Activated CD8-positive, alpha-beta memory T cell treated with anti-CD3 and anti-CD28 coated beads, Interleukin-2, amount 50 U/mL, for 4 hours (primary cell): ENCODE measurements around the gene RBM23.
A peak's percentile ranks its signal among the peaks of the same experiment; 100 is the strongest.
"Not testable (repeated sequence)": the region's sequence is repeated elsewhere in the genome, so short reads cannot be mapped to it uniquely, and the experiment has no call there.

ENCODE experiments used
- DNase-seq: peaks from one replicate; pipeline ENCODE4 v3.0.0-alpha.2; 2020

The RBM23 gene

DNA sequence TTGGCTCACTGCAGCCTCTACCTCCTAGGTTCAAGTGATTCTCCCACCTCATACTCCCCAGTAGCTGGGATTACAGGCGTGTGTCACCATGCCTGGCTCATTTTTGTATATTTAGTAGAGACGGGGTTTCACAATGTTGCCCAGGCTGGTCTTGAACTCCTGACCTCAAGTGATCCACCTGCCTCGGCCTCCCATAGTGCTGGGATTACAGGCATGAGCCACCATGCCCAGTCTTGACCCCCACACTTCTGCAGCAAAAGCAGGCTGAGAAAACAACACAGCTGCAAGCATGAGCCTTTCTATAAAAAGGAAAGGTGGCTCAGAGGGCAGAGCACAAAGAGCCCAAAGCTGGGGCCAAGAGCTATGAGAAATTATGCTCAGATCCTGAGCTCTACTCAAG, 58.6 kb downstream of the RBM23 start:
- DNase-seq: not testable (repeated sequence)

DNA sequence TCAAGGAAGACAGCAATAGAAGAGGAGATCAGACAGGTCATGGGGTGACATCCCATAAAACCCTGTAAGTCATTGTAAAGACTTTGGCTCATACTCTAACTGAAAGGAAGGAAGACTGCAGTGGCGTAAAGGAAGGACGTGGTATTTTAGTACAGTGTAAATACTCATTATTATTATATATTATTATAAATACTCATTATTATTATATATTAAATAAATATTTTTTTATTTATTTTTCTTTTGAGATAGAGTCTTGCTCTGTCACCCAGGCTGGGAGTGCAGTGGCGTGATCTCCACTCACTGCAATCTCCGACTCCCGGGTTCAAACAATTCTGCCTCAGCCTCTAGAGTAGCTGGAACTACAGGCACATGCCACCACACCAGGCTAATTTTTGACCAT, 62.5 kb downstream of the RBM23 start:
- DNase-seq: no peak

DNA sequence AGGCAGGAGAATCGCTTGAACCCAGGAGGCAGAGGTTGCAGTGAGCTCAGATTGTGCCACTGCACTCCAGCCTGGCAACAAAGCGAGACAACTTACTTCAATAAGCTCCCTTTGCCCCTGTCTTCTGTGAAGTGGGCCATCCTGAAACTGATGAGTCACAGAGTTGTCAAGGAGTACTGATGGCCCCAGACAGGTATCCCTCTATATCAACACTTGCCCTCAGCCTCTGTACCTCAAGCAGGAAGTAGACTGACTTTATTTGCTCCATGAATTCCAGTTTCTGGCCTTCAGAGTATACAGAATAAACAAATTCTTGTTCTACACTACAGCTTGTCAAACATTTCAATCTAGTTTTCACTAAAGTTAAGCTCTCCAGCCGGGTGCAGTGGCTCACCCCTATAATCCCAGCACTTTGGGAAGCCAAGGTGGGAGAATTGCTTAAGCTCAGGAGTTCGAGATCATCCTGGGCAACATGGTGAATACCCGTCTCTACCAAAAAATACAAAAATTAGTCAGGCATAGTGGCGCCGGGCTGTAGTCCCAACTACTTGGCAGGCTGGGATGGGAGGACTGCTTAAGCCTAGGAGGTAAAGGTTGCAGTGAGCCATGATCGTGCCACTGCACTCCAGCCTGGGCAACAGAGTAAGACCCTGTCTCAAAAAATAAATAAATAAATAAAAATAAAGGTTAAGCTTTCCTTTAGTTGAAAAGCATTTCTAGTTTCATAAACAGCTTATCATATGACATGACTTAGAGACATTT, 63.8 kb downstream of the RBM23 start:
- DNase-seq: no peak

DNA sequence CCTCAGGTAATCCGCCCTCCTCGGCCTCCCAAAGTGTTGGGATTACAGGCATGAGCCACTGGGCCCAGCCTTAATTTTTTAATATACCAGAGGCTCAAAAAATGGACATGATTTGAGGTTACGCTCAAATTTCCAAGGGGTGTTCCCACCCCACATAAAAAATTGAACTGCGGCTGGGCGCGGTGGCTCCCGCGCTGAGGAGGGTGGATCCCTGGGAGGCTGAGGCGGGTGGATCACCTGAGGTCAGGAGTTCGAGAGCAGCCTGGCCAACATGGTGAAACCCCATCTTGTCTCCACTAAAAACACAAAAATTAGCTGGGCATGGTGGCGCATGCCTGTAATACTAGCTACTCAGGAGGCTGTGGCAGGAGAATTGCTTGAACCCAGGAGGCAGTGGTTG, 64.7 kb downstream of the RBM23 start:
- DNase-seq: not testable (repeated sequence)

DNA sequence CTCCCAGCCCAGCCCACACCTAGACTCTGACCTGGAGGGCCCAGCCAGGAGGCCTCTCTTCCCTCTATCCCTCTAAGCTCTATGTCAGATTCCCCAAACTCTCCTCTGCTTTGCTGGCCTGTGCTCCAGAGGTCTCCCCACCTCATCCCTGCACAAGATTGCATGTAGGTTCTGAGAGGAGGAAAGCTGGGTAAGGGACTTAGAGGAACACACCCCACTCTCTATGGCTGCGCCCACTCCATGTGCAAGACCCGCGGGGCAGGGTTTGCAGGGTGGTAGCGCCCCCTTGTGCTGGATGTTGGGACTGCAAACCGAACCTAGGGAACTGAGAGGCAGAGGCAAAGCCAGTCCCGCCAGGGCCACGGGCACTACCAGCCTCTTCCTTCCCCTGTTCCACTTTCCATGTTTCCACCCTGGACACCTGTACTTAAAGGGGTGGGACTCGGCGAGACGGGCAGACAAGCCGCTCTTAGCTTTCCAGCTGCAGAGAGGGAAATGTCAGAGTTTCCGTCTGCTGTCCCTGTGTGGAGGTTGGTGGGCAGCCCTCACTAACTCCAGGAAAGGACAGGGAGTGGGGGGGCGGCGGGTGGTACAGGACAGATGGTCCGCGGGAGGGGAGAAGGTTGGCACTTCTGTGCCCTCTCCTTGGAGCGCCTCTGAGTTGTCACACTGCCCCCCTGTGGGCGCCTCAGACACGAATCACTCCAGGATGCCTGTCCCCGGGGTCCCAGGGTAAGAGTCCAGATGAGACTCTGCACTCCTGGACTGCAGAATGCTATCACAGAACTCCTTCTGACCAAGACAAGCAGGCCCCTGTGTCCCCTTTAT, 65.8 kb downstream of the RBM23 start:
- peak; percentile 93 for DNase-seq

DNA sequence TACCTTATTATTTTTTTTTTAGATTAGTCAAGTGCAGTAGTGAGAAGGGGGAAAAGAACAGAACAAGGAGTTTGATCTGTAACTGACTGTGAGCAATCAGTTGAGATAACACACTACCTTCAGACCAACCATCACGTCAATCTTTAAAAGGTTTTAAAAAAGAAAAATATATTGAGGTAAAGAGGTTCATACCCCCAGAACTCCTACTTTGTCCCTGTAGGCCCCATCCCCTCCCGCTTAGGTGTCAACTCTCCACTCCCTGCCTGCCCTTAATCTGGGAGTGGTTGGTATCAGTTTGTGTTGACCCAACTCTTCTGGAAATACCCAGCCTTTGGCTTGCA, 66.4 kb downstream of the RBM23 start:
- no peak for DNase-seq

DNA sequence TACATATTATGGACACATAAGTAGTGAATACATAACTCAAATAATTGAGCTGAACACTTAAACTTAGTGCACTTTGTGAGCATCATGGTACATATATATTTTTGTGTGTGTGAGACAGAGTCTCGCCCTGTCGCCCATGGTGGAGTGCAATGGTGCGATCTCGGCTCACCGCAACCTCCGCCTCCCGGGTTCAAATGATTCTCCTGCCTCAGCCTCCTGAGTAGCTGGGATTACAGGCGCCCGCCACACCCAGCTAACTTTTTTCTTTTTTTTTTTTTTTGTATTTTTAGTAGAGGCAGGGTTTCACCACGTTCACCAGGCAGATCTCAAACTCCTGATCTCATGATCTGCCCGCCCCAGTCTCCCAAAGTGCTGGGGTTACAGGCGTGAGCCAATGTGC, 66.8 kb downstream of the RBM23 start:
- not testable (repeated sequence) for DNase-seq

DNA sequence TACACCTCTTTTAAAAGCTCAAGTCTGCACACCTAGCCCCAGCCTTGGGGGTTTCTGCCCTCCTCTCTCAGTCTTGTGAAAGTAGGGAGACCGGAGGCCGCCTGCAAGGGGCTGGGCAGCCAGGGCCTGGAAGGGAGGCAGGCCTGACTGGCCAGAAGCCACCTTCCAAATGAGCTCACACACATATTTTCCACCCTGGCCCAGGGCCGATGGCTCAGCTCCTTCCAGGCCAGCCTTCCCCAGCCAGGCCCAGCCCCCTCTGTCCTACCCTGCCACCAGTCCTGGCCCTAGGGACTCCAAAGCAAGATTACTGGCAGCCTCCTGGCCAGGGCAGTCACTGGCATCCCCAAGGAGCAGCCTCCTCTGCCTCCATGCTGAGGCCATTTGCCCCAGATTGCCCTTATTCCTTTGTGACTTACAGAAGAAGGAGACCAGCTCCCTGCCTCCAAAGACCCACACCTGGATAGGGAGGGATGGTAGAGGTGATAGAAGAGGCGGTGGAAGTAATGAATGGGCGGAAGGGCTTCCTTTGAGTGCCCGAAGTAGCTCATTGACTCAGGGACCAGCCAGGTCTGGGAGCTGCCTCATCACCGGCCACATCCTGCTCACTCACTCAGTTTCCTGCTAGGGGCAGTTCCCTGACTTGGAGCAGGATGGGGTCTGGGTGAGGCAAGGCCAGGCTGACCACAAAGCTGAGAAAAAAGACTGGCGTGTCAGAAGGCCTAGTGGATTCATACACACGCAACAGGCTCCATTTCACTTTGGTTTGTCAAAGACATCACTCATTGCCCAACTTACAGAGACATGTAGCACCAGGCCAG, 67.8 kb downstream of the RBM23 start:
- DNase-seq: no peak

DNA sequence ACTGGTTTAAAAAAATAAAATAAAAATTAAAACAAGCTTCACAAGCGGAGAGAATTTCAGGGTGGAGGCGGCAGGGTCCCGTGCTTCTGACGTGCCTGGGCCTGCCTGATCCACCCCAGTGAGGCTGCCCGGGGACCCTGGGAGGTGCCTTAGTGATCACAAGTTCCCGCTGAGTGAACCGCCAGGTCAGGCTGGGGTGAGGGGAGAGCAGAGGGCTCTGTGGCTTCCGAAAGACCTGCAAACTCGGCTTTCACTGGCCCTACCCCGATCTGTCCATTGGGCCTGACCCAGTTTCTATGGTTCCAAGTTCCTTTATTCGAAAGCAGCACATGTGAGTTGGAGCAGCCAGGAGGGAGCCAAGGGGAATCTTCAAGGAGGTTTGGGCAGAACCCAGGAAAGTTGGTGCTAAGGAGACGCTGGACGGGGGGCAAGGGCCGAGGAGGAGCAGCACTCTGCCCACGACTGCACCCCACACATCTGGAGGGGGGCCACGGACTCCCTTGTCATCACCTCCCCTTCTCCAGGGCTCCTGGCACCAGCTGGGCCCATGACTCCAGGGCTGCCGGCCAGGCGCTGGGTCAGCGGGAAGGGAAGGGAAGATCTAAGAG, 69.6 kb downstream of the RBM23 start:
- no peak for DNase-seq

DNA sequence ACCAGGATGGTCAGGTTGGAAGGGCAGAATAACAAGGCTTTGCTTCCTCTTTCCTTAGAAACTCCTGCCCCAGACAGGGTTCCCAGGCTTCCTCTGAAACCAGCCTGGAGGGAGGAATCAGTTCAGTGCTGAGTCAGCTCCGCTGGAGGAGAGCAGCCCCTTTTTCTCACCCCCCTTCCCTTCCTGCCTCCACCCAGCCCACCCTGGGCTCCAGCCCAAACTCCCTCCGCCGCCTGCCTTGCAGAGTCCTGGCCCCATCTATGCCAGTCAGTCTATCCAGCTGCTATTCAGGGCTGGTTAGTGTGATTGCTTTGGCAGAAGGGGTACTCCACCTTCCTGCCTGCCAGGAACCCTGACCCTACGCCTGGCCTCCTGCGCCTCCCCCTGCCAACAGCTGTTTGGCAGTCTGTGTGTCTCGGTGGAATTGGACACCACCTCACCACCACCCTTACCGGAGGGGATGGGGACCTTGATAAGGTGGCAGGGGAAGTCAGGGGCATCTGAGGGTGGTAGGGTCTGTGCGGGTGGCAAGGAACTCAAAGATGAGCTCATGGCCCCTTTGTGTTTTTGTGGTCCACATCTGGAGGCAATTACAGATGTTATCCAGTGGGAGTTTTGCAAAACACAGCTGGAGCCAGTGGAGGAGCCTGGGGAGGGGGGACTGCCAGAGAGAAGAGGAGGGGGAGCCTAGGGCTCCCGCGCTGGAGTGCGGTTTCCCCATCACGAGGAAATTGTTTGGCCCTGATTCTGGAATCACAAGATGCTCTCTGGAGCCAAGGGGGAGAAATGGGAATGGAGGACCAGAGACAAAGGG, 70.4 kb downstream of the RBM23 start:
- DNase-seq: no peak

DNA sequence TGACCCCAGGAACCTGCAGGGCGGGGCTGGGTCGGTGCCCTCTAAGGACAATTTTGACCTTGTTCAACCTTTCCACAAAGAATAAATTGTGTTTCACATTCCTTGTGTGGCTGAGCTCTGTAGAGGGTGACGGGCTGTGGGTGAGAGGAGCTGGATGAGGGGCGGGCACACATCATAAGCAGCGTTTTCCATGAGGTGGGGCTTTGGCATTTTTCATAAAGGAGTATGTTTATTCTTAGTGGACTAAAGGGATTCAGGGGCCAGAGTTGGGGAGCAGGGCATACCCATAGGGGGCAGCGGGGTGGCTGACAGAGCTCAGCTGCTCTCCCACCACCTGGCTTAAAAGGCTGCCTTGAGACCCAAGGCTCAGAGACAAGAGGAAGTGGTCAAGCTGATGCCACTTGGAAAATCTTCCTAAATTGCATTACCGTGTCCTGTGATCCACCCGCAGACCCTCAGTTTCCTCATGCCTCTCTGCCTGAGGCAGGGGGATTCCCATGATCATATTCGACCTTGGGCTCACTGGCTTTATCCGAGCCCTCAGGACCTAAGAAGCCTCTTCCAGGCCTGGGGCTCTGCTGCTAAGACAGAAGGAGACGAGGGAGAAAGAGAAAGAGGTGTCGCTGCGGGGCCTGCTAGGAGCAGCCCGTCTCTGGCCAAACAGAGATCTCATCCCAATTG, 71.1 kb downstream of the RBM23 start:
- DNase-seq: no peak

DNA sequence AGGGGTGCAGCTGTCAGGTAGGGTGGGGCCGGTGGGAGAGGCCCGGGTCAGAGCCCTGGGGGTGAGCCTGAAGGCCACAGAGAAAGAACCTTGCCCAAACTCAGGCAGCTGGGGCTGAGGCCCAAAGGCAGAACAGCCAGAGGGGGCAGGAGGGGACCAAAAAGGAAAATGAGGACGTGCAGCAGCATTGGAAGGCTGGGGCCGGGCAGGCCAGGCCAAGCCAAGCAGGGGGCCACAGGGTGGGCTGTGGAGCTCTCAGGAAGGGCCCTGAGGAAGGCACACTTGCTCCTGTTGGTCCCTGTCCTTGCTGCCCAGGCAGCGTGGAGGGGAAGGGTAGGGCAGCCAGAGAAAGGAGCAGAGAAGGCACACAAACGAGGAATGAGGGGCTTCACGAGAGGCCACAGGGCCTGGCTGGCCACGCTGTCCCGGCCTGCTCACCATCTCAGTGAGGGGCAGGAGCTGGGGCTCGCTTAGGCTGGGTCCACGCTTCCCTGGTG, 72.1 kb downstream of the RBM23 start:
- DNase-seq: no peak

DNA sequence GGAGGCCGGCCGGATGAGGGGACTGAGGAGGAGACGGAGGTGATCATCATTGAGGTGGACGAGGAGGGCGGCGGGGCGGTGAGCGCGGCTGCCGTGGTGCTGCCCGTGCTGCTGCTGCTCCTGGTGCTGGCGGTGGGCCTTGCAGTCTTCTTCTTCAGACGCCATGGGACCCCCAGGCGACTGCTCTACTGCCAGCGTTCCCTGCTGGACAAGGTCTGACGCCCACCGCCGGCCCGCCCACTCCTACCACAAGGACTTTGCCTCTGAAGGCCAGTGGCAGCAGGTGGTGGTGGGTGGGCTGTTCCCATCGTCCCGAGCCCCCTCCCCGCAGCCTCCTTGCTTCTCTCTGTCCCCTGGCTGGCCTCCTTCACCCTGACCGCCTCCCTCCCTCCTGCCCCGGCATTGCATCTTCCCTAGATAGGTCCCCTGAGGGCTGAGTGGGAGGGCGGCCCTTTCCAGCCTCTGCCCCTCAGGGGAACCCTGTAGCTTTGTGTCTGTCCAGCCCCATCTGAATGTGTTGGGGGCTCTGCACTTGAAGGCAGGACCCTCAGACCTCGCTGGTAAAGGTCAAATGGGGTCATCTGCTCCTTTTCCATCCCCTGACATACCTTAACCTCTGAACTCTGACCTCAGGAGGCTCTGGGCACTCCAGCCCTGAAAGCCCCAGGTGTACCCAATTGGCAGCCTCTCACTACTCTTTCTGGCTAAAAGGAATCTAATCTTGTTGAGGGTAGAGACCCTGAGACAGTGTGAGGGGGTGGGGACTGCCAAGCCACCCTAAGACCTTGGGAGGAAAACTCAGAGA, 72.9 kb downstream of the RBM23 start:
- no peak for DNase-seq

DNA sequence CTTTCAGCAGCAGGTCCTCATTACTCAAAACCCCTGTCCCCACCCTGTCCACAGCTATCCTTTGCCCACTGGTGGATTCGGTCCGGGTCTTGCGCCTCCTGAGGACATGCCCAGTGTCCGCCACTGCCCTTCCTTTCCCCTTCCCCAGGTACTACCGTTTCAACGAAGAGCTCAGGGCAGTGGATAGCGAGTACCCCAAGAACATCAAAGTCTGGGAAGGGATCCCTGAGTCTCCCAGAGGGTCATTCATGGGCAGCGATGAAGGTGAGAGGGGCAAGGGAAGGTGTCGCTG, 73.9 kb downstream of the RBM23 start:
- no peak for DNase-seq

DNA sequence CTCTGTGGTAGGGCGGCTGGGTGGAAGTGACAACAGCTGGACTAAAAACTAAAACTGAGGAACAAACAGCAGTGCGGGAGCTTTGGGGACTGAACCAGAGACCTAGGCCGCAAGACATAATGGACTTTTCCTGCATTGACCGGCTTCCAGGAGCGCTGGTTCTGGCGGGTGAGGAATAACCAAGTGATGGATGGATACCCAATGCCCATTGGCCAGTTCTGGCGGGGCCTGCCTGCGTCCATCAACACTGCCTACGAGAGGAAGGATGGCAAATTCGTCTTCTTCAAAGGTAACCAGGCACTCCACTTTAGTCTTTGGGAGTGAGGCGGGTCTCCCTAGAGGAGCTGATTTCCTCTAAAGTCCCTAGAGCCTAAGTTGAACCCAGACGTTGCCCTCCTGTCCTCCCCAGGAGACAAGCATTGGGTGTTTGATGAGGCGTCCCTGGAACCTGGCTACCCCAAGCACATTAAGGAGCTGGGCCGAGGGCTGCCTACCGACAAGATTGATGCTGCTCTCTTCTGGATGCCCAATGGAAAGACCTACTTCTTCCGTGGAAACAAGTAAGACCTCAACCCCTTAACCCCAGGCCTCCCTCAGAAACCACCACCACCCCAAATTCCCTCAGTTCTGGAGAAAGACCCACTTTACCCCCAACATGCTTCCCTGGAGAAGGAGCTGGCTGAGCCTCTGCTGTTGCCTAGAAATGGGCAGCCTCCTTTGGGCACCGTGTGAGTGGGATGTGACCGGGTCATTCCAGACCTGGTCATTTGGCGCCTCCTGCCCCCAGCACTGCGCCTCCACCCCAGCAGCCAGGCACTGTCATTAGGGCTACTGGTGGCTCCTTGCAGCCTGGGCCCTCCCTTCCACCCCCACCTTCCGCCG, 74.5 kb downstream of the RBM23 start:
- no peak for DNase-seq
